ENCODE results near the gene CRYBA1.
"Not testable (repeated sequence)": the region's sequence is repeated elsewhere in the genome, so short reads cannot be mapped to it uniquely, and the experiment has no call there.

The CRYBA1 gene

GRCh38 chr17:29246628-29247027, at the start of gene CRYBA1:
Gene CRYBA1, plus strand, starts transcription at chr17:29246859. Its CDS starts 5 bp downstream, at chr17:29246864.
- no peak for DNase-seq
- in situ Hi-C loops (cut with MboI; ENCODE audit: low pct_unique_long_range_greater_than_20kb, low sequenced_read_pairs), result no loop called here

GRCh38 chr17:29197516-29198272, 49.0 kb upstream of the CRYBA1 start:
- in situ Hi-C loops (cut with MboI; ENCODE audit: low pct_unique_long_range_greater_than_20kb, low sequenced_read_pairs), result no loop called here
- no peak for DNase-seq

GRCh38 chr17:29204068-29204804, 42.4 kb upstream of the CRYBA1 start:
- in situ Hi-C loops (cut with MboI; ENCODE audit: low pct_unique_long_range_greater_than_20kb, low sequenced_read_pairs); DNase-seq: not testable (repeated sequence)

GRCh38 chr17:29205047-29205446, 41.6 kb upstream of the CRYBA1 start:
- in situ Hi-C loops (cut with MboI; ENCODE audit: low pct_unique_long_range_greater_than_20kb, low sequenced_read_pairs), result no loop called here
- no peak for DNase-seq

GRCh38 chr17:29207975-29208374, 38.7 kb upstream of the CRYBA1 start:
- in situ Hi-C loops (cut with MboI; ENCODE audit: low pct_unique_long_range_greater_than_20kb, low sequenced_read_pairs), result no loop called here
- DNase-seq, result no peak

GRCh38 chr17:29209073-29209472, 37.6 kb upstream of the CRYBA1 start:
- no peak for DNase-seq
- in situ Hi-C loops (cut with MboI; ENCODE audit: low pct_unique_long_range_greater_than_20kb, low sequenced_read_pairs), result no loop called here

GRCh38 chr17:29210879-29211278, 35.8 kb upstream of the CRYBA1 start:
- DNase-seq, result no peak
- in situ Hi-C loops (cut with MboI; ENCODE audit: low pct_unique_long_range_greater_than_20kb, low sequenced_read_pairs), result no loop called here

- no peak for DNase-seq
- in situ Hi-C loops (cut with MboI; ENCODE audit: low pct_unique_long_range_greater_than_20kb, low sequenced_read_pairs), result no loop called here
Measured at GRCh38 chr17:29212094-29212631, 34.5 kb upstream of the CRYBA1 start.

GRCh38 chr17:29212681-29213121, 34.0 kb upstream of the CRYBA1 start:
- DNase-seq, result no peak
- in situ Hi-C loops (cut with MboI; ENCODE audit: low pct_unique_long_range_greater_than_20kb, low sequenced_read_pairs), result no loop called here

GRCh38 chr17:29214215-29215146, 32.2 kb upstream of the CRYBA1 start:
- DNase-seq, result no peak
- in situ Hi-C loops (cut with MboI; ENCODE audit: low pct_unique_long_range_greater_than_20kb, low sequenced_read_pairs), result no loop called here

GRCh38 chr17:29215174-29215573, 31.5 kb upstream of the CRYBA1 start:
- no peak for DNase-seq
- in situ Hi-C loops (cut with MboI; ENCODE audit: low pct_unique_long_range_greater_than_20kb, low sequenced_read_pairs), result no loop called here

- in situ Hi-C loops (cut with MboI; ENCODE audit: low pct_unique_long_range_greater_than_20kb, low sequenced_read_pairs), result no loop called here
- DNase-seq, result no peak
Measured at GRCh38 chr17:29215717-29216116, 30.9 kb upstream of the CRYBA1 start.

GRCh38 chr17:29216181-29216580, 30.5 kb upstream of the CRYBA1 start:
- no peak for DNase-seq
- in situ Hi-C loops (cut with MboI; ENCODE audit: low pct_unique_long_range_greater_than_20kb, low sequenced_read_pairs), result no loop called here

GRCh38 chr17:29216856-29217255, 29.8 kb upstream of the CRYBA1 start:
- in situ Hi-C loops (cut with MboI; ENCODE audit: low pct_unique_long_range_greater_than_20kb, low sequenced_read_pairs), result no loop called here
- DNase-seq, result no peak

- in situ Hi-C loops (cut with MboI; ENCODE audit: low pct_unique_long_range_greater_than_20kb, low sequenced_read_pairs), result no loop called here
- DNase-seq, result peak; percentile 91
Measured at GRCh38 chr17:29219378-29220047, 27.1 kb upstream of the CRYBA1 start.

GRCh38 chr17:29221338-29221737, 25.3 kb upstream of the CRYBA1 start:
- DNase-seq; in situ Hi-C loops (cut with MboI; ENCODE audit: low pct_unique_long_range_greater_than_20kb, low sequenced_read_pairs): not testable (repeated sequence)

GRCh38 chr17:29225396-29225795, 21.3 kb upstream of the CRYBA1 start:
- DNase-seq, result no peak
- in situ Hi-C loops (cut with MboI; ENCODE audit: low pct_unique_long_range_greater_than_20kb, low sequenced_read_pairs), result no loop called here

GRCh38 chr17:29233301-29233700, 13.4 kb upstream of the CRYBA1 start:
- in situ Hi-C loops (cut with MboI; ENCODE audit: low pct_unique_long_range_greater_than_20kb, low sequenced_read_pairs), result no loop called here
- DNase-seq, result no peak

GRCh38 chr17:29234972-29235371, 11.7 kb upstream of the CRYBA1 start:
- DNase-seq; in situ Hi-C loops (cut with MboI; ENCODE audit: low pct_unique_long_range_greater_than_20kb, low sequenced_read_pairs): not testable (repeated sequence)

Data from KBM-7 (cell line).